WI38 (cell line): ENCODE data around the gene CAPN8.

Source experiments
- H3K4me3 ChIP-seq: 2 replicates; pipeline ENCODE4 v1.5.1; 2011; ENCODE audit warnings: low read depth, mild to moderate bottlenecking, control low read depth, low read length
- TF ChIP-seq, protein P1 (sequence below): IDR thresholded peaks from 2 replicates; pipeline ENCODE4 v1.5.1; 2012; ENCODE audit warnings: low read depth, mild to moderate bottlenecking, control low read depth, low read length

Gene CAPN8

DNA sequence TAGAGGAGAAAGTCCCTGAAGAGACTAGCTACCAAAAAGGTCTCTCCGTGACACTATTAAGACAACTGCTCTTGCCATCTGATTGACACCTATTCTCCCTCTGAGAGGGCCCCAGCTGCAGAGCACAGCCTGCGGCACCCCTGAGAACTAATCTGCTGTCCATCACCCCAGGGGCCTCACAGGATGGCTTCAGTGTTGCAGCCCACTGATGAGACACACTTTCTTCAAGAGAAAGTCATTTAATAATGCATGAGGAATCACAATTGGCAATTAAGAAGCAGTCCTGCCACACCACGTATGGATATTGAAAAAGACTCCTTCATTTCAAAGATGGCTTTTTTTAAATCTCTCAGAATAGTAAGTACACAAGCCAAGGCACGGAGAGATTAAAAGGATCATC lies 48.9 kb downstream of the CAPN8 start:
- TF ChIP-seq, protein P1, sequence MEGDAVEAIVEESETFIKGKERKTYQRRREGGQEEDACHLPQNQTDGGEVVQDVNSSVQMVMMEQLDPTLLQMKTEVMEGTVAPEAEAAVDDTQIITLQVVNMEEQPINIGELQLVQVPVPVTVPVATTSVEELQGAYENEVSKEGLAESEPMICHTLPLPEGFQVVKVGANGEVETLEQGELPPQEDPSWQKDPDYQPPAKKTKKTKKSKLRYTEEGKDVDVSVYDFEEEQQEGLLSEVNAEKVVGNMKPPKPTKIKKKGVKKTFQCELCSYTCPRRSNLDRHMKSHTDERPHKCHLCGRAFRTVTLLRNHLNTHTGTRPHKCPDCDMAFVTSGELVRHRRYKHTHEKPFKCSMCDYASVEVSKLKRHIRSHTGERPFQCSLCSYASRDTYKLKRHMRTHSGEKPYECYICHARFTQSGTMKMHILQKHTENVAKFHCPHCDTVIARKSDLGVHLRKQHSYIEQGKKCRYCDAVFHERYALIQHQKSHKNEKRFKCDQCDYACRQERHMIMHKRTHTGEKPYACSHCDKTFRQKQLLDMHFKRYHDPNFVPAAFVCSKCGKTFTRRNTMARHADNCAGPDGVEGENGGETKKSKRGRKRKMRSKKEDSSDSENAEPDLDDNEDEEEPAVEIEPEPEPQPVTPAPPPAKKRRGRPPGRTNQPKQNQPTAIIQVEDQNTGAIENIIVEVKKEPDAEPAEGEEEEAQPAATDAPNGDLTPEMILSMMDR: no peak
- no peak overlapping the region for H3K4me3 ChIP-seq

DNA sequence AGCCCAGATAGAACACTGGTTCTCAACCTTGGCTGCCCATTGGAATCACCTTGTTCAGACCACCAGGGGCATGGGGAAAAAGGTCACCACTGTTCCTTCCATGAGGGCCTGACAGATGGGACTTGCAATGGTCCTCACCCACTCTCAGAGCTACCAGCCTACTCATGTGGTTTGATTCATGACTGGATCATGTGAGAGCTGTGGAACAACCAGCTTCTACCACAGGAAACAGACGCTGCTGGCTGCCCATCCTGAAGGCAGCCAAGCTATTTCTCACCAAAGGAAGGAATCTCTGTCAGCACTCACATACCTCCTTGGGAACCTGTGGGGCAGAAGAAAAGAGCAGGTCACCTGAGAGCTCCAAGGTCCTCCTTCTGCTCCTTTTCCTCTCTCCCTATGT lies 53.6 kb downstream of the CAPN8 start:
- TF ChIP-seq, protein P1: no peak
- H3K4me3 ChIP-seq: no peak overlapping the region

DNA sequence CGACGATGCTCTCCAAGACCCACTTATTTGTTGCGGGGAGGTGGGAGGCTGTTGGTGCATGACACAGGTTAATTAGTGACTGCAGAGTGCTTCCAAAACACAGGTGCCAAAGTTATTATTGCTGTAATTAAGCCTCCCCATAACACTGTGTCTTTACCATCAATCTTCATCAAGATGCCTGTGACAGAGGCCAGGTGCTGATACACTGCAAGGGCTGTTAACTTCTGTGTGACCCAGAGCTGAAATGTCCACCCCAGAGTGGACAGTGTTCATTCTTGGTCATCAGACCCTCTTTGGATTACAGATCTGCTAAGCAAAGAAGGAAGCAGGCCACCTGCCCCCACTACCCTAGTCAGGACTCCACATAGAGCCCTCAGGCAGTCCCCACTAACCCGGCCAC lies 55.5 kb downstream of the CAPN8 start:
- H3K4me3 ChIP-seq: no peak overlapping the region
- TF ChIP-seq, protein P1: no peak

DNA sequence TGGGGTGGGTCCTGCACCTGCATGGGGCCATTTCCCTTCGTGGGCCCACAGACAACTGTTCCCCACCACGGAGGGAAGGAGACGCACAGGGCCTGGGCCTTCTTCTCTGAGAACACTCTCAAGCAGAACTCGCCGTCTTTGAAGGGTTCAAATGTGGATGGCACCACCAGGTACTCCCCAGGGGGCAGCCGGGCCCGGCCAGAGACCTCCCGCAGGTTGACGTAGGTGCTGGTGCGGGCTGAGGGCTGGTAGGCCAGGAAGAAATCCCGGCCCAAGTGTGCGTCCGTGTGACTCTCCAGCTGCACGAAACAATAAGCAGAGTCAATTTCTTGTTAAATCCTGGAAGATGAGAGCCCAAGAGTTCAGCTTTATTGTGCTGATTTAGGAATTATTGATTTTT lies 56.4 kb downstream of the CAPN8 start:
- no peak overlapping the region for H3K4me3 ChIP-seq
- TF ChIP-seq, protein P1: no peak

DNA sequence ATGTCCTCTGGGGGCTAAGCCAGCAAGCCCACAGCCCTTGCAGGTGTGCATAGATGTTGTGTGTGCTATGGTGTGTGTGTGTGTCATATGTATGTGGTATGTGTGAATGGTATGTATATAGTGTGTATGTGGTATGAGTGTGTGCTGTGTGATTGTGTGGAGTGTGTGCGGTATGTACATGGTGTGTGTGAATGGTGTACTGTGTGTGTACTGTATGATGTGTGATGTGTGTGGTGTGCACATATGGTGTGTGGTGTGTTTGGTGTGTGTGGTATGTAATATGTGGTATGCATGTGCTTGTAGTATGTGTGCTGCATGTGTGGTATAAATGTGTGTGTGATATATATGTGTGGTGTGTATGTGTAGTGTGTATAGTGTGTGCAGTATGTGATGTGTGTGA lies 107.0 kb downstream of the CAPN8 start:
- no peak overlapping the region for H3K4me3 ChIP-seq

DNA sequence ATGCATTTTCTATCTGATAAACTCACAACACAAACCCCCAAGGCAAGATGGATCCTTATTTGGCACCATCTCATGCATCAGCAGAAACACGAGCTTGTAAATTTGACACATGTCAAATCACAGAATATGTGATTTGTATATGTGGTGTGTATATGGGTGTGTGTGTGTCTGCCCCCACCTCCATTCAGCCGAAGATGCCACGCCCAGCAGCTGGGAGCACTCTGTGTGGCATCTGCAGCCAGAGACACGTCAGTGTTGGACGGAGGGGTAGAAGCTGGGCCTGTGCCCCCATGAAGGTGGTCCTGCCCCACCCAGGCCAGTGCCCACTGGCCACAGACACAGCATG lies 108.4 kb downstream of the CAPN8 start:
- H3K4me3 ChIP-seq: no peak overlapping the region

More for the DNA sequence above, 107.0 kb downstream of the CAPN8 start:
- TF ChIP-seq, protein P1: no peak

DNA sequence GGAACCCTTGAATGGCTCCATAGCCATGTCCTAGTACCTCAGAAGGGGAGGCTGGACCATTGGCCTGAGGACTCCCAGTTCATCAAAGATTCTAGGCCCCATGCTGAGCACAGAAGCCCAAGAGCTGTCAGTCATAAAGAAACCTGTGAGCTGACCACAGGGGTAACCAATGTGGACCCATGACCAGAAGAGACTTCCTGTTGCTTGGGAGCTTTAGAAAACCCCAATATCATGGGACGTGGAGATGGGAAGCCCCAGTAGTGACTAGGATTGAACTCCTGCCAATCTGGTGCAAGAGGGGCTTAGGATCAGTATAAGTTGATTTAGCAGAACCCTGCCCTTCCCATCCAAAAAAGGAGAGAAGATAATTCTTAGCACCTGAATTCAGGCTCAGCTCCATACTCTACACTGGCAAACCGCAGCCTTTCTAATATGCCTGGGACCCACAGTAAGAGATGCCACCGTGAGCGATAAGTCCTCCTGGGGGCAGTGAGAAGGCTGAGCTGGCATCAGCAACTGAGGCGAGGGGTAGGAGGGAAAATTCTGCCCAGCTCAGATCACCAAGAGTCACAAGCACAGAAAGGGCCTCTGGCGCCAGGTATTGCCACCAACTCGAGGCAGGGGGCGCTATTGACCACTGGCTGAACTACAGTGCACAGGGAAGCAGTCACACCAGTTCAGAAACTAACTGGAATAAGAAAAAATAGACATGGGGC lies 108.9 kb downstream of the CAPN8 start:
- TF ChIP-seq, protein P1: peak; percentile 65
- H3K4me3 ChIP-seq: no peak overlapping the region

More for the DNA sequence above, 108.4 kb downstream of the CAPN8 start:
- TF ChIP-seq, protein P1: no peak
